ENCODE measurements around the gene THYN1. TPM values are rescaled to one million over a fixed set of nuclear protein-coding genes. Genes with fewer than 3 reads are reported as not detected.
A peak's percentile ranks its signal among the peaks of the same experiment; 100 is the strongest.

Gene THYN1
- total and polyA plus RNA-seq, 7 experiments from 2014 or later = 34.4 to 166 (median 62.7) TPM

DNA sequence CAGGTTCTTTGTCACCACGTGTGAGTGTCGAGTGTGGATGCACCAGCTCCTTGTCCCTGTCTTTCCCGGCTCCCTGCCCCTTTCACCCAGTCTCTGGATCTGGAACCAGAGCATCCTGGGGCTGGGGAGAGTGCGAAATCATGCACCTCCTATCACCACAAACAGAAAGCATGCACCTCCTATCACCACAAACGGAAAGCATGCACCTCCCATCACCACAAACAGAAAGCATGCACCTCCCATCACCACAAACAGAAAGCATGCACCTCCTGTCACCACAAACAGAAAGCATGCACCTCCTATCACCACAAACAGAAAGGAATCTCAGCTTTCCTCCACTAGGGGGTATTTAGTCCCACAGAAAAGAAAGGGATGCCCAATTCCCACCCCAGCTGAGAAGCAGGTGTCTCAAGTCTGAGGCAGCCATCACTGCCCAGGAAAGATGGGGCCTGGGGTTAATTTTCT, 17.1 kb upstream of the THYN1 start:
- H3K4me1 ChIP-seq (ENCODE audit: control insufficient read depth in 2 of 2, insufficient read depth in 2 of 2, low read length in 2 of 2) = peaks cover 30 to 41% of the 10 kb centered on the region in 2 donors
- Mint-ChIP-seq H3K36me3 (peaks cover 0 to 16% (median 0%) of the 10 kb centered on the region in 5 donors), H3K9me3 (peaks cover 0 to 3% (median 0%) of the 10 kb centered on the region in 11 donors), H3K27ac (peak overlapping the region in 8 of 9 donors; percentile 3 to 81 (median 44)), H3K4me3 (peak overlapping the region in 9 of 10 donors; percentile 16 to 75 (median 59)), H3K4me1 (peaks cover 34 to 73% (median 52%) of the 10 kb centered on the region in 7 donors), H3K27me3 (peaks cover 0 to 2% (median 0%) of the 10 kb centered on the region in 5 donors)
- no peaks in the 10 kb centered on the region for H3K27me3 ChIP-seq (ENCODE audit: control insufficient read depth in 2 of 2, insufficient read depth in 2 of 2, low read length in 2 of 2)
- H3K9me3 ChIP-seq (ENCODE audit: control insufficient read depth in 2 of 3, low read length in 3 of 3) = no peaks in the 10 kb centered on the region
- ChIA-PET POLR2A (no interaction called here), CTCF (no interaction called here)
- no peak overlapping the region for H3K27ac ChIP-seq (ENCODE audit: low read depth, low read length)
- no peak overlapping the region for H3K4me3 ChIP-seq (ENCODE audit: low read length)
- ATAC-seq (peak; percentile 68), DNase-seq (peak in 7 of 9 donors; percentile 12 to 48 (median 31))
- intact Hi-C loops (cut with micrococcal nuclease) = loop anchor here in 1 of 2 donors (1.0 kb wide), 1 partner anchor 8 kb away; no protein-coding TSS in a partner anchor
- H3K36me3 ChIP-seq (ENCODE audit: control insufficient read depth in 2 of 3, insufficient read depth in 3 of 3, low read length in 3 of 3) = no peaks in the 10 kb centered on the region

DNA sequence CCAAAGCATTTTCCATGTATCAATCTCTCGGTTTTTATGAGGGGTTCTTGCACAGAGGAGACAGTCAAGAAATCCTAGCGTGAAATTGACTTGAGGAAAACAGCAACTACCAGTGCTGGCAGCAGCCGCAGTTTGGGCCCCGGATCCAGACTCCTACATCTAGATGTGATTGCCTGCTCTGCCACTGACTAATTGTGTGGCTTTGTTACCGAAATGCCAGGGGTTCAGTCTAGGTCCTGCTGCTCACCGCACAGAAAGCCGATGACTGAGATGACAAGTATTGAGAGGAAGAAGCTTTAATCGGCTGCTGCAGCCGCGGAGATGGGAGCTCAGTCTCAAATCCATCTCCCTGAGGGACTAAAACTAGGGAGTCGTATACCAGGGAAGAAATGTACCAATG, 14.8 kb upstream of the THYN1 start:
- POLR2A ChIA-PET = no interaction called here
- CTCF ChIA-PET = no interaction called here

GRCh38 chr11:134267461-134267860, 14.3 kb upstream of the THYN1 start:
- no peaks in the 10 kb centered on the region for H3K9me3 ChIP-seq (ENCODE audit: control insufficient read depth in 2 of 3, low read length in 3 of 3)
- intact Hi-C loops (cut with micrococcal nuclease) = no loop called here
- H3K27me3 ChIP-seq (ENCODE audit: control insufficient read depth in 2 of 2, insufficient read depth in 2 of 2, low read length in 2 of 2) = no peaks in the 10 kb centered on the region
- POLR2A ChIA-PET = no interaction called here
- DNase-seq = no peak
- H3K4me1 Mint-ChIP-seq = peaks cover 16 to 56% (median 24%) of the 10 kb centered on the region in 7 donors
- peaks cover 0 to 3% (median 0%) of the 10 kb centered on the region in 11 donors for H3K9me3 Mint-ChIP-seq
- H3K27me3 Mint-ChIP-seq = no peaks in the 10 kb centered on the region
- H3K4me1 ChIP-seq (ENCODE audit: control insufficient read depth in 2 of 2, insufficient read depth in 2 of 2, low read length in 2 of 2) = peaks cover 12 to 15% of the 10 kb centered on the region in 2 donors
- no peak overlapping the region for H3K4me3 ChIP-seq (ENCODE audit: low read length)
- peaks cover 0 to 13% (median 0%) of the 10 kb centered on the region in 3 experiments for H3K36me3 ChIP-seq (ENCODE audit: control insufficient read depth in 2 of 3, insufficient read depth in 3 of 3, low read length in 3 of 3)
- no peak for ATAC-seq
- peak overlapping the region in 1 of 9 donors; percentile 77 for H3K27ac Mint-ChIP-seq
- CTCF ChIA-PET = no interaction called here
- peaks cover 0 to 17% (median 0%) of the 10 kb centered on the region in 5 donors for H3K36me3 Mint-ChIP-seq
- no peak overlapping the region for H3K27ac ChIP-seq (ENCODE audit: low read depth, low read length)
- H3K4me3 Mint-ChIP-seq = no peak overlapping the region

More for the DNA sequence above, 14.8 kb upstream of the THYN1 start:
- Mint-ChIP-seq H3K9me3 (peaks cover 0 to 3% (median 0%) of the 10 kb centered on the region in 11 donors), H3K4me1 (peaks cover 19 to 61% (median 29%) of the 10 kb centered on the region in 7 donors), H3K36me3 (peaks cover 0 to 18% (median 0%) of the 10 kb centered on the region in 5 donors), H3K27ac (peak overlapping the region in 3 of 9 donors; percentile 56 to 80 (median 62)), H3K27me3 (no peaks in the 10 kb centered on the region), H3K4me3 (no peak overlapping the region)
- H3K27me3 ChIP-seq (ENCODE audit: control insufficient read depth in 2 of 2, insufficient read depth in 2 of 2, low read length in 2 of 2) = no peaks in the 10 kb centered on the region
- ATAC-seq = no peak
- intact Hi-C loops (cut with micrococcal nuclease) = no loop called here
- no peak overlapping the region for H3K4me3 ChIP-seq (ENCODE audit: low read length)
- peaks cover 12 to 18% of the 10 kb centered on the region in 2 donors for H3K4me1 ChIP-seq (ENCODE audit: control insufficient read depth in 2 of 2, insufficient read depth in 2 of 2, low read length in 2 of 2)
- peaks cover 0 to 9% (median 0%) of the 10 kb centered on the region in 3 experiments for H3K36me3 ChIP-seq (ENCODE audit: control insufficient read depth in 2 of 3, insufficient read depth in 3 of 3, low read length in 3 of 3)
- H3K9me3 ChIP-seq (ENCODE audit: control insufficient read depth in 2 of 3, low read length in 3 of 3) = no peaks in the 10 kb centered on the region
- DNase-seq = no peak
- H3K27ac ChIP-seq (ENCODE audit: low read depth, low read length) = no peak overlapping the region

DNA sequence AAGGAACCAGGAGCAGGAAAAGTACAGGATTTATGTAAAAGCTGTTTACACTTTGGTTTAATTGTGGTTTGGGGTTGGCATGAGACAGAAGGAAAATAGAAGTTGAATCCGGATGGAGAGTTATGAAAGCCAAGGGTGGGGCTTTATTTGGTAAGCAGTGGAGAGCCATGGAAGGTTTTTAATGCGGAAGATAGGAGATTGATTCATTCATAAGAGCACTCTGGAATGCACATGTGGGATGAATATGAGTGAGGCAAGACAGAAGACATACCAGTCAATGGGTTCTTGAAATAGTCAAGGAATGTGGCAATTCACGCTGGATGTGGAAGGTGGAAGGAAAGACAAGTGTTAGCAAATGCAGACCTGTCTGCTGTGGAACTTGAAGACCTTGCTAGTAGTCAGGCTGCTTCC, 13.7 kb upstream of the THYN1 start:
- Mint-ChIP-seq H3K9me3 (peaks cover 0 to 3% (median 0%) of the 10 kb centered on the region in 11 donors), H3K4me1 (peaks cover 16 to 57% (median 21%) of the 10 kb centered on the region in 7 donors), H3K27ac (peak overlapping the region in 6 of 9 donors; percentile 3 to 74 (median 10)), H3K27me3 (no peaks in the 10 kb centered on the region), H3K36me3 (peaks cover 0 to 14% (median 0%) of the 10 kb centered on the region in 5 donors), H3K4me3 (no peak overlapping the region)
- ATAC-seq = peak; percentile 39
- peaks cover 0 to 19% (median 4%) of the 10 kb centered on the region in 3 experiments for H3K36me3 ChIP-seq (ENCODE audit: control insufficient read depth in 2 of 3, insufficient read depth in 3 of 3, low read length in 3 of 3)
- no peaks in the 10 kb centered on the region for H3K9me3 ChIP-seq (ENCODE audit: control insufficient read depth in 2 of 3, low read length in 3 of 3)
- H3K27me3 ChIP-seq (ENCODE audit: control insufficient read depth in 2 of 2, insufficient read depth in 2 of 2, low read length in 2 of 2) = no peaks in the 10 kb centered on the region
- DNase-seq = no peak
- H3K4me1 ChIP-seq (ENCODE audit: control insufficient read depth in 2 of 2, insufficient read depth in 2 of 2, low read length in 2 of 2) = peaks cover 12 to 15% of the 10 kb centered on the region in 2 donors
- intact Hi-C loops (cut with micrococcal nuclease) = no loop called here
- H3K27ac ChIP-seq (ENCODE audit: low read depth, low read length) = no peak overlapping the region
- no peak overlapping the region for H3K4me3 ChIP-seq (ENCODE audit: low read length)
- ChIA-PET POLR2A (no interaction called here), CTCF (no interaction called here)

DNA sequence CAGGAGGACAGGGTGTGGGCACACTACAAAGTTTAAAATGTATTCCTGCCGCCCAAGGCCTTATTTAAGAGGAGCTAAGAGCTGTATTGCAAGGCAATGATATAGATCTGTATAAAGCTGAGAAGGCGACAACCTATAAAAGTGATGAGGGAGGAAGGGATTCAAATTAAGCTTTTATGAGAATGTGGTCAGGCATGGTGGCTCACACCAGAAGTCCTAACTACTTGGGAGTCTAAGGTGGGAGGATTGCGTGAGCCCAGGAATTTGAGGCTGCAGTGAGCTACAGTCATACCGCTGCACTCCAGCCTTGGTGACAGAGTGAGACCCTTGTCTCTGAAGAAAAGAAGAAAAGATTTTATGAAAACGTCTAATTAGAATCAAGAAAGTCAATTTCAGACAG, 13.3 kb upstream of the THYN1 start:
- H3K4me3 Mint-ChIP-seq = no peak overlapping the region
- peak overlapping the region in 7 of 9 donors; percentile 4 to 74 (median 17) for H3K27ac Mint-ChIP-seq
- no peak for DNase-seq
- no peaks in the 10 kb centered on the region for H3K27me3 Mint-ChIP-seq
- H3K36me3 Mint-ChIP-seq = peaks cover 0 to 13% (median 0%) of the 10 kb centered on the region in 5 donors
- intact Hi-C loops (cut with micrococcal nuclease) = no loop called here
- H3K9me3 Mint-ChIP-seq = peaks cover 0 to 3% (median 0%) of the 10 kb centered on the region in 11 donors
- Histone ChIP-seq H3K4me3 (ENCODE audit: low read length) (no peak overlapping the region), H3K27ac (ENCODE audit: low read depth, low read length) (no peak overlapping the region), H3K27me3 (ENCODE audit: control insufficient read depth in 2 of 2, insufficient read depth in 2 of 2, low read length in 2 of 2) (no peaks in the 10 kb centered on the region), H3K9me3 (ENCODE audit: control insufficient read depth in 2 of 3, low read length in 3 of 3) (no peaks in the 10 kb centered on the region), H3K4me1 (ENCODE audit: control insufficient read depth in 2 of 2, insufficient read depth in 2 of 2, low read length in 2 of 2) (peaks cover 12 to 15% of the 10 kb centered on the region in 2 donors), H3K36me3 (ENCODE audit: control insufficient read depth in 2 of 3, insufficient read depth in 3 of 3, low read length in 3 of 3) (peaks cover 0 to 23% (median 6%) of the 10 kb centered on the region in 3 experiments)
- no peak for ATAC-seq
- ChIA-PET CTCF (no interaction called here), POLR2A (no interaction called here)
- H3K4me1 Mint-ChIP-seq = peaks cover 14 to 54% (median 19%) of the 10 kb centered on the region in 7 donors

DNA sequence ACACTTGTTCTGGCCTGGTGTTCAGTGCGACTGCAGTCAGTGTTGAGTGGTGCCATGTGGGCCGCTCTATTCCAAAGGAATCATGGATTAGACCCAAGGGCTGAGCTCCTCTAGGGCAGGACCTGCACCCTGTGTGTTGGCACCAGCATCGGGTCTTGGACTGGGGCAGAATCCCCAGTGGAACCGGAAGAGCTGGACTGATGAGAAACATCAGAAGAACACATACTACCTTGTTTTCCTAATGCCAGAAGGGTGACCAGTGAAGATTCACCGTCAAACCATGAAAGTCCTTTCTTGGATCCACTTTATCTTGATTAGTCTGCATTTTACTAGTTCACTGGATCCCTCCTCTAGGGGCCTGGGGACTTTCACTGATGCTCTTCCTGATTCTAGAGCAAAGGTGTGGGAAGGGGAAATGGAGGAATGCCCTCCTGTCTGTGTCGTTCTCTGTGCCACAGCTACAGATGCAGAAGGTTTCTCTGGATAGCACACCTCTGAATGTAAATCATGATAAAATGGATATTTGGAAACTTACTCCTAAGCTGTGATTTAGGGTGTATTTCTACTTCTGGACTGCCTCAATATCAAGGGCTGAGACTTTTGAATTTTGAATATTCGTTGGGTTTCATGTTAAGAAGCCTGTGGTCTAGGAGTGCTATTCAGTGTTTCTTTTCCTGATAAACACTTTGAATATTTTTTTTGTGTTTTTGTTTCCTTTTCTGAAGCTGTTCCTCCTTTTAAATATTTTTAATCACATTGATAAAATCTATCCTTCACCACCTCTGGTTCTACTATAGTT, 12.0 kb upstream of the THYN1 start:
- Mint-ChIP-seq H3K36me3 (peaks cover 0 to 10% (median 4%) of the 10 kb centered on the region in 5 donors), H3K27me3 (no peaks in the 10 kb centered on the region), H3K4me1 (peaks cover 2 to 46% (median 7%) of the 10 kb centered on the region in 7 donors), H3K9me3 (peaks cover 0 to 3% (median 0%) of the 10 kb centered on the region in 11 donors), H3K4me3 (no peak overlapping the region), H3K27ac (peak overlapping the region in 3 of 9 donors; percentile 4 to 60 (median 24))
- DNase-seq = no peak
- H3K4me3 ChIP-seq (ENCODE audit: low read length) = no peak overlapping the region
- ChIA-PET CTCF (interaction anchor here (0.7 kb wide), 1 partner anchor 21 kb away, joined by 3 read pairs; no protein-coding TSS in a partner anchor), POLR2A (interaction anchor here (1.0 to 1.3 kb wide), 2 partner anchors 10 to 11 kb away, joined by 3 to 4 read pairs; partner anchors contain the start of genes ACAD8 and THYN1)
- no peaks in the 10 kb centered on the region for H3K27me3 ChIP-seq (ENCODE audit: control insufficient read depth in 2 of 2, insufficient read depth in 2 of 2, low read length in 2 of 2)
- H3K9me3 ChIP-seq (ENCODE audit: control insufficient read depth in 2 of 3, low read length in 3 of 3) = no peaks in the 10 kb centered on the region
- no peak overlapping the region for H3K27ac ChIP-seq (ENCODE audit: low read depth, low read length)
- H3K4me1 ChIP-seq (ENCODE audit: control insufficient read depth in 2 of 2, insufficient read depth in 2 of 2, low read length in 2 of 2) = peaks cover 5 to 6% of the 10 kb centered on the region in 2 donors
- no peak for ATAC-seq
- intact Hi-C loops (cut with micrococcal nuclease) = no loop called here
- H3K36me3 ChIP-seq (ENCODE audit: control insufficient read depth in 2 of 3, insufficient read depth in 3 of 3, low read length in 3 of 3) = peaks cover 0 to 36% (median 6%) of the 10 kb centered on the region in 3 experiments

Data from naive thymus-derived CD4-positive, alpha-beta T cell (primary cell).